Fibroblast of the aortic adventitia (primary cell): ENCODE data around the gene MADCAM1. TPM values are rescaled to one million over a fixed set of nuclear protein-coding genes. Genes with fewer than 3 reads are reported as not detected.
A peak's percentile ranks its signal among the peaks of the same experiment; 100 is the strongest.

ENCODE experiments used
- DNase-seq: peaks from one replicate; pipeline ENCODE4 v3.0.0-alpha.2; 2010; ENCODE audit warnings: low read depth
- H3K4me3 ChIP-seq: 2 replicates; pipeline ENCODE4 v1.5.1; 2011; ENCODE audit warnings: low read depth, mild to moderate bottlenecking, control low read depth, low read length, moderate library complexity
- total RNA-seq: library from RNA; depleted of rRNA; stranded (reverse); fragments of >200 nt; gene quantifications from 2 replicates; pipeline ENCODE4 v1.2.3, GENCODE V29; 2012; ENCODE audit warnings: low replicate concordance
- TF ChIP-seq, protein P1 (sequence below): IDR thresholded peaks from 2 replicates; pipeline ENCODE4 v1.5.1; 2011; ENCODE audit warnings: mild to moderate bottlenecking, low read length, control low read depth, inconsistent platforms; ENCODE audit not compliant: insufficient read depth

The MADCAM1 gene
- total RNA-seq, 1 donor = 0.18 TPM

- no peak overlapping the region for H3K4me3 ChIP-seq
- no peak for DNase-seq
- TF ChIP-seq, protein P1, sequence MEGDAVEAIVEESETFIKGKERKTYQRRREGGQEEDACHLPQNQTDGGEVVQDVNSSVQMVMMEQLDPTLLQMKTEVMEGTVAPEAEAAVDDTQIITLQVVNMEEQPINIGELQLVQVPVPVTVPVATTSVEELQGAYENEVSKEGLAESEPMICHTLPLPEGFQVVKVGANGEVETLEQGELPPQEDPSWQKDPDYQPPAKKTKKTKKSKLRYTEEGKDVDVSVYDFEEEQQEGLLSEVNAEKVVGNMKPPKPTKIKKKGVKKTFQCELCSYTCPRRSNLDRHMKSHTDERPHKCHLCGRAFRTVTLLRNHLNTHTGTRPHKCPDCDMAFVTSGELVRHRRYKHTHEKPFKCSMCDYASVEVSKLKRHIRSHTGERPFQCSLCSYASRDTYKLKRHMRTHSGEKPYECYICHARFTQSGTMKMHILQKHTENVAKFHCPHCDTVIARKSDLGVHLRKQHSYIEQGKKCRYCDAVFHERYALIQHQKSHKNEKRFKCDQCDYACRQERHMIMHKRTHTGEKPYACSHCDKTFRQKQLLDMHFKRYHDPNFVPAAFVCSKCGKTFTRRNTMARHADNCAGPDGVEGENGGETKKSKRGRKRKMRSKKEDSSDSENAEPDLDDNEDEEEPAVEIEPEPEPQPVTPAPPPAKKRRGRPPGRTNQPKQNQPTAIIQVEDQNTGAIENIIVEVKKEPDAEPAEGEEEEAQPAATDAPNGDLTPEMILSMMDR = no peak
Observed at GRCh38 chr19:512547-513365, 16.5 kb downstream of the MADCAM1 start.

- no peak overlapping the region for H3K4me3 ChIP-seq
- TF ChIP-seq, protein P1 = no peak
- DNase-seq = no peak
Observed at GRCh38 chr19:513368-514165, 17.3 kb downstream of the MADCAM1 start.

DNA sequence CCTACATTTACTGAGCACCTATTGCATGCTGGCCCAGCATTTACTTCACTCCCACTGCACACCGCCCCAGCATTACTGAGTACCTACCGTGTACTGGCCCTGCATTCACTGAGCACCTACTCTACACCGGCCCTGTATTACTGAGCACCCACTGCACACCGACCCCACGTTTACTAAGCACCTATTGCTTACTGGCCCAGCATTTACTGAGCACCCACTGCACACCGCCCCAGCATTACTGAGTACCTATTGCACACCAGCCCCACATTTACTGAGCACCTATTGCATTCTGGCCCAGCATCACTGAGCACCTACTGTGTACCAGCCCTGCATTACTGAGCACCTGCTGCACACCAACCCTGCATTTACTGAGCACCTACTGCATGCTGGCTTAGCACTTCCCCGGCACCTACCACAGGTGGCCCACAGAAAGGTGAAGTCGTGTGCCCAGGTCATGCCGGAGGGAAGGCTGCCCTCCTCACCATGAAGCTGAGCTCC is 17.9 kb downstream of the MADCAM1 start:
- no peak overlapping the region for H3K4me3 ChIP-seq
- TF ChIP-seq, protein P1 = no peak
- DNase-seq = no peak

DNA sequence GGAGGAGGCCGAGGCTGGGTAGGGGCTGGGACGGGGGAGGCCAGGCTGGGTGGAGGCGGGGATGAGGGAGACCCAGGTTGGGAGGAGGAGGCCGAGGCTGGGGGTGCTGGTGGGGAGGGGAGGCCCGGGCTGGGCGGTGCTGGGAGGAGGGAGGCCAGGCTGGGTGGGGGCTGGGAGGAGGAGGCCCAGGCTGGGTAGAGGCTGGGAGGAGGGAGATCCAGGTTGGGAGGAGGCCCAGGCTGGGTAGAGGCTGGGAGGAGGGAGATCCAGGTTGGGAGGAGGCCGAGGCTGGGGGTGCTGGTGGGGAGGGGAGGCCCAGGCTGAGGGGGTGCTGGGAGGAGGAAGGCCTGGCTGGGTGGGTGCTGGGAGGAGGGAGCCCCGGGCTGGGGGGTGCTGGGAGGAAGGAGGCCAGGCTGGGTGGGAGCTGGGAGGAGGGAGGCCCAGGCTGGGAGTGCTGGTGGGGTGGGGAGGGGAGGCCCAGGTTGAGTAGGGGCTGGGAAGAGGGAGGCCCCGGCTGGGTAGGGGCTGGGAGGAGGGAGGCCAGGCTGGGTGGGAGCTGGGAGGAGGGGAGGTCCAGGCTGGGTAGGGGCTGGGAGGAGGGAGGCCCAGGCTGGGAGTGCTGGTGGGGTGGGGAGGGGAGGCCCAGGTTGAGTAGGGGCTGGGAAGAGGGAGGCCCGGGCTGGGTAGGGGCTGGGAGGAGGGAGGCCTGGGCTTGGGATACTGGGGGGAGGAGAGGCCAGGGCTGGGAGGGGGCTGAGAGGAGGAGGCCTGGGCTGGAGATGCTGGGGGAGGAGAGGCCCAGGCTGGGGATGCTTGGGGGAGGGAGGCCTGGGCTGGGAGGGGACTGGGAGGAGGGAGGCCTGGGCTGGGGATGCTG is 21.7 kb downstream of the MADCAM1 start:
- H3K4me3 ChIP-seq = no peak overlapping the region
- peak; percentile 36 for DNase-seq
- TF ChIP-seq, protein P1 = no peak

DNA sequence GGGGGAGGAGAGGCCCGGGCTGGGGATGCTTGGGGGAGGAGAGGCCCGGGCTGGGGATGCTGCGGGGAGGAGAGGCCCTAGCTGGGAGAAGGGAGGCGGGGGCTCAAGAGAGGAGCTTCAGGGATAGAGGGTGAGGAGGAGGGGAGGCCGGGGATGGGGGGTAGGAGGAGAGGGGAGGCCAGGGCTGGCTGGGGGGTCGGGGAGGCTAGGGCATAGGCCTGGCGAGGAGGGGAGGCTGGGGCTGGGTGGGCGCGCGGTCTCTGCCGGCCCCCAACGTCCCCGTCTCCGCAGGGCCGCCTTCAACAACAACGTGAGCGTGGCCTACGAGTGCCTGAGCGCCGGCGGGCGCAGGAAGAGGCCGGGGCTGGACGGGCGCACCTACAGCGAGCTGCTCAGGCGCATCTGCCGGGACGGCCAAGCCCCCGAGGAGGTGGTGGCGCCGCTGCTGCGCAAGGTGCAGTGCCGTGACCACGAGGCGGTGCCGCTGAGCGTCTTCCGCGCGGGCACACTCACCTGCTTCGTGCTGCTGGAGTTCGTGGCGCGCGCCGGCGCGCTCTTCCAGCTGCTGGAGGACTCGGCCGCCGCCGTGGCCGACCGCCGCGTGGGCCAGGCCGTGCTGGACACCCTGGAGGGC is 22.4 kb downstream of the MADCAM1 start:
- H3K4me3 ChIP-seq = no peak overlapping the region
- TF ChIP-seq, protein P1 = no peak
- no peak for DNase-seq

DNA sequence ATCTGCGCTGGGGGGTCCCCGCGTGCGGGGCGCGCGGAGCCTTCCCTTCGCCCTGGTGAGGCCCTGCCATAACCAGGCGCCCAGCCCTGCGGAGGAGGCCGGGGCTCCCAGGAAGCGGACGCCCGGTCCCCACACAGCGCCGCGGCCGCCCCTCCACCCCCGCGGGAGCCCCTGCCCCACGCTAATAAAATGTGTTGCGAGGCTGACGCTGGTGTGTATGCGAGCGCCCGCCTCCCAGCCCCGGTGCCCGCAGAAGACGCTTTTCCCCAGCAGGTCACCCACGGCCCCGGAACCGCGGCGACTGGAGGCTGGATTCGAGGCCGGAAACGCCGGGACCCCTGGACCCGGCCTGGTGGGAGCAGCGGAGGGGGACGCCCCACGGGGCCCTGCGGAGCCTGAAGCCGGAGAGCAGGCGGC is 23.2 kb downstream of the MADCAM1 start:
- no peak for DNase-seq
- TF ChIP-seq, protein P1 = no peak
- H3K4me3 ChIP-seq = no peak overlapping the region
